Panc1 (cell line): ENCODE results near the gene CFAP68.

Source experiments
- POLR2AphosphoS5 ChIP-seq: IDR thresholded peaks from 2 replicates; pipeline ENCODE4 v1.6.1; 2012; ENCODE audit warnings: mild to moderate bottlenecking, low read depth, low read length, moderate library complexity
- SIN3A ChIP-seq: IDR thresholded peaks from 2 replicates; pipeline ENCODE4 v1.6.1; 2012; ENCODE audit warnings: low read depth, mild to moderate bottlenecking, low read length, moderate library complexity, borderline replicate concordance; ENCODE audit not compliant: insufficient read depth

DNA sequence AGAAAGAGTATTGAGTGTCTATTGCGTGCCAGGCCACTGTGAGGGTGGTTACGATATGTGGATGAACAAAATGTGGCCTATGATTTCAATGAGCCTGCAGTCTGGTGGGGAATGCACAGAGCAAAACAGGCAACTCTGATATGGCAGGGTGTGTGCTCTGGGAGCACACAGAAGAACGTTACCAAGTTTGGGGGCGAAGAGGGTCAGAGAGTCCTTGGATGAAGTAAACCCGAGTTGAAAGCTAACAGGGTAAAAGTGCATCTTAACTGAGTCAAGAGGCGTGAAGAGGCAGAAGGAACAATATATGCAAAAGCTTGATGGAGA lies 258 bp downstream of the CFAP68 start:
- TF ChIP-seq POLR2AphosphoS5 = no peak
- no peak for TF ChIP-seq SIN3A
